HAP-1 (cell line): ENCODE results near the gene MYH7.

Experiments
- DNase-seq, 2 experiments: peaks; one replicate each; pipeline ENCODE4 v3.0.0-alpha.2; 2016 to 2020; ENCODE audit warnings: low spot score in 2 of 2
- H3K27me3 ChIP-seq: fragments of 250-450 bp; sonication (Bioruptor Pico); 2 replicates; pipeline ENCODE4 v1.5.1; 2020; ENCODE audit warnings: low read depth, mild to moderate bottlenecking, moderate library complexity
- H3K36me3 ChIP-seq: fragments of 250-450 bp; sonication (Bioruptor Pico); replicated peaks from 2 replicates; pipeline ENCODE4 v1.5.1; 2020; ENCODE audit warnings: mild to moderate bottlenecking
- H3K4me1 ChIP-seq: fragments of 250-450 bp; sonication (Bioruptor Pico); 2 replicates; pipeline ENCODE4 v1.5.1; 2020; ENCODE audit warnings: mild to moderate bottlenecking
- H3K4me3 ChIP-seq: fragments of 250-450 bp; sonication (Bioruptor Pico); 2 replicates; pipeline ENCODE4 v1.5.1; 2020; ENCODE audit warnings: mild to moderate bottlenecking, moderate library complexity
- H3K9me3 ChIP-seq: fragments of 250-450 bp; sonication (Bioruptor Pico); 2 replicates; pipeline ENCODE4 v1.5.1; 2020; ENCODE audit warnings: mild to moderate bottlenecking, moderate library complexity
- in situ Hi-C: fragments of 300-500 bp; cut with MboI; formaldehyde crosslinking; loops from 3 replicates; pipeline ENCODE4 v1.14.3; 2020; ENCODE audit warnings: low sequenced_read_pairs, inconsistent platforms, mixed read lengths

The MYH7 gene

GRCh38 chr14:23413681-23414080 lies 21.8 kb downstream of the MYH7 start:
- H3K4me1 ChIP-seq: no peaks in the 10 kb centered on the region
- no peaks in the 10 kb centered on the region for H3K9me3 ChIP-seq
- no peaks in the 10 kb centered on the region for H3K36me3 ChIP-seq
- no peak overlapping the region for H3K4me3 ChIP-seq
- DNase-seq: no peak
- no peaks in the 10 kb centered on the region for H3K27me3 ChIP-seq
- in situ Hi-C loops: no loop called here

GRCh38 chr14:23411563-23412525 lies 23.6 kb downstream of the MYH7 start:
- Histone ChIP-seq H3K27me3 (peaks cover 5% of the 10 kb centered on the region; the same call in 1 of the 2 replicates), H3K36me3 (no peaks in the 10 kb centered on the region), H3K4me1 (no peaks in the 10 kb centered on the region), H3K9me3 (no peaks in the 10 kb centered on the region), H3K4me3 (no peak overlapping the region)
- in situ Hi-C loops: no loop called here
- DNase-seq: no peak

- H3K36me3 ChIP-seq: no peaks in the 10 kb centered on the region
- in situ Hi-C loops: no loop called here
- H3K4me1 ChIP-seq: no peaks in the 10 kb centered on the region
- no peak for DNase-seq
- H3K27me3 ChIP-seq: peaks cover 5% of the 10 kb centered on the region; the same call in 1 of the 2 replicates
- no peaks in the 10 kb centered on the region for H3K9me3 ChIP-seq
- no peak overlapping the region for H3K4me3 ChIP-seq
These were observed 25.4 kb downstream of the MYH7 start for GRCh38 chr14:23409966-23410635.

GRCh38 chr14:23409475-23409874 lies 26.0 kb downstream of the MYH7 start:
- DNase-seq: no peak
- H3K27me3 ChIP-seq: peaks cover 8% of the 10 kb centered on the region; the same call in 1 of the 2 replicates
- in situ Hi-C loops: no loop called here
- H3K36me3 ChIP-seq: no peaks in the 10 kb centered on the region
- H3K9me3 ChIP-seq: no peaks in the 10 kb centered on the region
- H3K4me1 ChIP-seq: no peaks in the 10 kb centered on the region
- H3K4me3 ChIP-seq: no peak overlapping the region

- H3K27me3 ChIP-seq: peaks cover 9% of the 10 kb centered on the region; the same call in 1 of the 2 replicates
- in situ Hi-C loops: no loop called here
- no peaks in the 10 kb centered on the region for H3K4me1 ChIP-seq
- DNase-seq: no peak
- no peaks in the 10 kb centered on the region for H3K9me3 ChIP-seq
- no peak overlapping the region for H3K4me3 ChIP-seq
- H3K36me3 ChIP-seq: no peaks in the 10 kb centered on the region
These were observed 27.2 kb downstream of the MYH7 start for GRCh38 chr14:23408307-23408630.

GRCh38 chr14:23407516-23408306 lies 27.7 kb downstream of the MYH7 start, which contains the start of gene MYH6:
MYH6 (minus strand) TSS chr14:23408273; CDS start chr14:23407223, 1,050 bp downstream.
- peaks cover 12% of the 10 kb centered on the region; the same call in 1 of the 2 replicates for H3K27me3 ChIP-seq
- no peak for DNase-seq
- H3K36me3 ChIP-seq: no peaks in the 10 kb centered on the region
- H3K4me1 ChIP-seq: no peaks in the 10 kb centered on the region
- no peak within 1 kb of the TSS for H3K4me3 ChIP-seq
- in situ Hi-C loops: no loop called here
- no peaks in the 10 kb centered on the region for H3K9me3 ChIP-seq

- peaks cover 12% of the 10 kb centered on the region; the same call in 1 of the 2 replicates for H3K27me3 ChIP-seq
- in situ Hi-C loops: no loop called here
These were observed 28.6 kb downstream of the MYH7 start for GRCh38 chr14:23406725-23407355.

GRCh38 chr14:23406244-23406643 lies 29.2 kb downstream of the MYH7 start:
- in situ Hi-C loops: no loop called here
- DNase-seq: no peak
- H3K27me3 ChIP-seq: peaks cover 12% of the 10 kb centered on the region; the same call in 1 of the 2 replicates
- H3K4me1 ChIP-seq: no peaks in the 10 kb centered on the region
- no peaks in the 10 kb centered on the region for H3K36me3 ChIP-seq
- H3K4me3 ChIP-seq: no peak overlapping the region
- H3K9me3 ChIP-seq: no peaks in the 10 kb centered on the region

More at GRCh38 chr14:23406725-23407355, 28.6 kb downstream of the MYH7 start:
- Histone ChIP-seq H3K36me3 (no peaks in the 10 kb centered on the region), H3K4me1 (no peaks in the 10 kb centered on the region), H3K9me3 (no peaks in the 10 kb centered on the region), H3K4me3 (no peak overlapping the region)
- no peak for DNase-seq

- DNase-seq: no peak
- no peaks in the 10 kb centered on the region for H3K4me1 ChIP-seq
- no peaks in the 10 kb centered on the region for H3K36me3 ChIP-seq
- no peak overlapping the region for H3K4me3 ChIP-seq
- no peaks in the 10 kb centered on the region for H3K9me3 ChIP-seq
- peaks cover 12% of the 10 kb centered on the region; the same call in 1 of the 2 replicates for H3K27me3 ChIP-seq
- in situ Hi-C loops: no loop called here
These were observed 29.9 kb downstream of the MYH7 start for GRCh38 chr14:23405516-23406025.

- Histone ChIP-seq H3K9me3 (no peaks in the 10 kb centered on the region), H3K27me3 (peaks cover 12% of the 10 kb centered on the region; the same call in 1 of the 2 replicates), H3K36me3 (no peaks in the 10 kb centered on the region), H3K4me3 (no peak overlapping the region), H3K4me1 (no peaks in the 10 kb centered on the region)
- in situ Hi-C loops: no loop called here
- no peak for DNase-seq
These were observed 30.4 kb downstream of the MYH7 start for GRCh38 chr14:23405096-23405495.

GRCh38 chr14:23404331-23404900 lies 31.0 kb downstream of the MYH7 start:
- peaks cover 12% of the 10 kb centered on the region; the same call in 1 of the 2 replicates for H3K27me3 ChIP-seq
- no peaks in the 10 kb centered on the region for H3K36me3 ChIP-seq
- no peaks in the 10 kb centered on the region for H3K9me3 ChIP-seq
- no peaks in the 10 kb centered on the region for H3K4me1 ChIP-seq
- no peak overlapping the region for H3K4me3 ChIP-seq
- in situ Hi-C loops: no loop called here
- no peak for DNase-seq

- in situ Hi-C loops: no loop called here
- H3K27me3 ChIP-seq: peaks cover 12% of the 10 kb centered on the region; the same call in 1 of the 2 replicates
- H3K4me3 ChIP-seq: no peak overlapping the region
- H3K9me3 ChIP-seq: no peaks in the 10 kb centered on the region
- H3K4me1 ChIP-seq: no peaks in the 10 kb centered on the region
- no peak for DNase-seq
- no peaks in the 10 kb centered on the region for H3K36me3 ChIP-seq
These were observed 31.6 kb downstream of the MYH7 start for GRCh38 chr14:23403908-23404307.

- peaks cover 9% of the 10 kb centered on the region; the same call in 1 of the 2 replicates for H3K27me3 ChIP-seq
- no peak overlapping the region for H3K4me3 ChIP-seq
- H3K9me3 ChIP-seq: no peaks in the 10 kb centered on the region
- H3K4me1 ChIP-seq: no peaks in the 10 kb centered on the region
- in situ Hi-C loops: no loop called here
- DNase-seq: no peak
- no peaks in the 10 kb centered on the region for H3K36me3 ChIP-seq
These were observed 32.4 kb downstream of the MYH7 start for GRCh38 chr14:23403139-23403438.
